Mesothelial cell of epicardium (in vitro differentiated cells): ENCODE measurements around the gene PRPF40B. TPM values are rescaled to one million over a fixed set of nuclear protein-coding genes. Genes with fewer than 3 reads are reported as not detected.
"Not testable (repeated sequence)": the region's sequence is repeated elsewhere in the genome, so short reads cannot be mapped to it uniquely, and the experiment has no call there.

Experiments used
- DNase-seq, 2 experiments: peaks; one replicate each; pipeline ENCODE4 v3.0.0; 2021; ENCODE audit warnings: low spot score in 2 of 2; ENCODE audit not compliant: unreplicated experiment in 2 of 2
- H3K27ac Mint-ChIP-seq: 2 replicates; pipeline ENCODE4 v1.8.0; 2021; ENCODE audit warnings: mixed read lengths
- H3K27me3 Mint-ChIP-seq: 2 replicates; pipeline ENCODE4 v1.8.0; 2021; ENCODE audit warnings: low read depth, mixed read lengths
- H3K36me3 Mint-ChIP-seq: 2 replicates; pipeline ENCODE4 v1.8.0; 2021; ENCODE audit warnings: mixed read lengths
- H3K4me1 Mint-ChIP-seq: 2 replicates; pipeline ENCODE4 v1.8.0; 2021; ENCODE audit warnings: mixed read lengths
- H3K4me3 Mint-ChIP-seq: 2 replicates; pipeline ENCODE4 v1.8.0; 2021; ENCODE audit warnings: mild to moderate bottlenecking, moderate library complexity, mixed read lengths
- H3K9me3 Mint-ChIP-seq: 2 replicates; pipeline ENCODE4 v1.8.0; 2021; ENCODE audit warnings: mixed read lengths
- total RNA-seq: library from RNA; stranded (reverse); gene quantifications from 3 replicates; pipeline ENCODE4 v1.2.1, GENCODE V29; 2021
- TF ChIP-seq, protein P1 (sequence below): fragments of 200-600 bp; sonication (generic); IDR thresholded peaks from one replicate; pipeline ENCODE4 v1.5.0; 2021; ENCODE audit warnings: antibody characterized with exemption; ENCODE audit not compliant: unreplicated experiment

The PRPF40B gene
- total RNA-seq, 1 donor from 2014 or later, result 62.0 TPM

DNA sequence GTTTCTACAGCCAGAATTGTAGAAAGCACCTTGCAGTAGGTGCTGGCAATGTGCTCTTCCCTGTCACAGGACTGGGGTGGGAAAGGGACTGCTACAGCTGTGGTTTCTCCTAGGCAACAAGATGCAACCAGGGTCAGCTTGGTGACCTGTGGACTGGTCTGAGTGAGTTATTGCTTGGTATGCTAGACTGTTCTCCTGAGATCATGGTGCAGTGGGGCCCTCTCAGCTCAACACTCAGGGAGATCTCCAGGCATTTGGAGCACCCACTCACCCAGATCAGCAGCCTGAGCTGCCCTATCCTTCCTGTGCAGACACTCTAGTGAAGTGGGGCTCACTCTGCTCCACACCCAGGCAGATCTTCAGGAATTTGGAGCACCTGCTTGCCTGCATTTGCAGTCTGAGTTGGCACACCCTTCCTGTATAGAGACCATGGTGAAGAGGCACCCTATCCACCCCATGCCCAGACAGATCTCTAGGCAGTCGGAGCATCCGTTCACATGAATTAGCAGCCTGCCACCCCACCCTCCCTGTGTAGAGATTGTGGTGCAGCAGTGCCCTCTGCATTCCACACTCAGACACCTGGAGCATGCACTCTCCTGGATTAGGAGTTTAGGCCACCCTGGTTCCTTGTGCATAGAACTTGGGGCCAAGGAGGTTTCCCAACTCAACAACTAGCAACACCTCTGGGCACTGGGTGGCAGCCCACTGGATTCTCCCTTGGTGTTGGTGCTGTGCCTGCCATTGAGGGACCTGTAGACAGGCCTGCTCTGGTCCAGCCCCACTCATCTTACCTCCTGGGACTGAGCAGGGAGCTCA is 14.1 kb upstream of the PRPF40B start:
- Mint-ChIP-seq H3K9me3 (peaks cover 14% of the 10 kb centered on the region), H3K27me3 (no peaks in the 10 kb centered on the region), H3K36me3 (peaks cover 15% of the 10 kb centered on the region), H3K27ac (no peak overlapping the region), H3K4me1 (peaks cover 8% of the 10 kb centered on the region), H3K4me3 (no peak overlapping the region)
- no peak for DNase-seq
- TF ChIP-seq, protein P1, sequence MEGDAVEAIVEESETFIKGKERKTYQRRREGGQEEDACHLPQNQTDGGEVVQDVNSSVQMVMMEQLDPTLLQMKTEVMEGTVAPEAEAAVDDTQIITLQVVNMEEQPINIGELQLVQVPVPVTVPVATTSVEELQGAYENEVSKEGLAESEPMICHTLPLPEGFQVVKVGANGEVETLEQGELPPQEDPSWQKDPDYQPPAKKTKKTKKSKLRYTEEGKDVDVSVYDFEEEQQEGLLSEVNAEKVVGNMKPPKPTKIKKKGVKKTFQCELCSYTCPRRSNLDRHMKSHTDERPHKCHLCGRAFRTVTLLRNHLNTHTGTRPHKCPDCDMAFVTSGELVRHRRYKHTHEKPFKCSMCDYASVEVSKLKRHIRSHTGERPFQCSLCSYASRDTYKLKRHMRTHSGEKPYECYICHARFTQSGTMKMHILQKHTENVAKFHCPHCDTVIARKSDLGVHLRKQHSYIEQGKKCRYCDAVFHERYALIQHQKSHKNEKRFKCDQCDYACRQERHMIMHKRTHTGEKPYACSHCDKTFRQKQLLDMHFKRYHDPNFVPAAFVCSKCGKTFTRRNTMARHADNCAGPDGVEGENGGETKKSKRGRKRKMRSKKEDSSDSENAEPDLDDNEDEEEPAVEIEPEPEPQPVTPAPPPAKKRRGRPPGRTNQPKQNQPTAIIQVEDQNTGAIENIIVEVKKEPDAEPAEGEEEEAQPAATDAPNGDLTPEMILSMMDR, result no peak

DNA sequence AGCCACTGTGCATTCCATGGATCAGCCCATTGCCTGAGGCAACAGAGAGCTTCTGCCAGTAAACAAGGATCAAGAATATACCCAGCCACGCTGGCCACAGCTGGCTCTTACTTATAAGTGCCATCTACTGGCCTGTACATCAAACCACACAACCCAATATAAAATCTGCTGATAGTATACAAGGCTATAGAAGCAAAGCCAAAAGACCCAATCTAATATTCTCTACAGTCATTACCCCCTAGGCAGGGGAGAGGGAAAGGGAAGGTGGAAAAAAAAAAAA is 13.5 kb upstream of the PRPF40B start:
- H3K27me3 Mint-ChIP-seq, result no peaks in the 10 kb centered on the region
- H3K9me3 Mint-ChIP-seq, result peaks cover 17% of the 10 kb centered on the region

DNA sequence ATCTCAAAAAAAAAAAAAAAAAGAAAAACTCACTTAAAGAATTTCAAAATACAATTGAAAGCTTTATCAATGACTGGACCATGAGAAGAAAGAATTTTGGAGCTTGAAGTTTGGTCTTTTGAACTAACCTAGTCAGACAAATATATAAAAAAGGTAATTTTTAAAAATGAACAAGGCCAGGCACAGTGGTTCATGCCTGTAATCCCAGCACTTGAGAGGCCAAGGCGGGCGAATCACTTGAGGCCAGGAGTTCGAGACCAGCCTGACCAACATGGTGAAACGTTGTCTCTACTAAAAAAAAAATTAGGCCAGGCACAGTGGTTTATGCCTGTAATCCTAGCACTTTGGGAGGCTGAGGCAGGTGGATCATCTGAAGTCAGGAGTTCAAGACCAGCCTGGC is 12.6 kb upstream of the PRPF40B start:
- H3K4me3 Mint-ChIP-seq, H3K27me3 Mint-ChIP-seq, H3K27ac Mint-ChIP-seq, DNase-seq, H3K4me1 Mint-ChIP-seq: not testable (repeated sequence)
- peaks cover 15% of the 10 kb centered on the region for H3K36me3 Mint-ChIP-seq
- H3K9me3 Mint-ChIP-seq, result peaks cover 20% of the 10 kb centered on the region

More for the DNA sequence above, 13.5 kb upstream of the PRPF40B start:
- Mint-ChIP-seq H3K4me3 (no peak overlapping the region), H3K4me1 (peaks cover 8% of the 10 kb centered on the region), H3K36me3 (peaks cover 15% of the 10 kb centered on the region), H3K27ac (no peak overlapping the region)
- DNase-seq, result no peak
- TF ChIP-seq, protein P1, result no peak

- Mint-ChIP-seq H3K36me3 (peaks cover 14% of the 10 kb centered on the region), H3K4me3 (no peak overlapping the region), H3K9me3 (peaks cover 20% of the 10 kb centered on the region), H3K4me1 (no peaks in the 10 kb centered on the region), H3K27ac (no peak overlapping the region), H3K27me3 (no peaks in the 10 kb centered on the region)
- TF ChIP-seq, protein P1, result no peak
- DNase-seq, result no peak
Measured at GRCh38 chr12:49612210-49612609, 11.2 kb upstream of the PRPF40B start.

DNA sequence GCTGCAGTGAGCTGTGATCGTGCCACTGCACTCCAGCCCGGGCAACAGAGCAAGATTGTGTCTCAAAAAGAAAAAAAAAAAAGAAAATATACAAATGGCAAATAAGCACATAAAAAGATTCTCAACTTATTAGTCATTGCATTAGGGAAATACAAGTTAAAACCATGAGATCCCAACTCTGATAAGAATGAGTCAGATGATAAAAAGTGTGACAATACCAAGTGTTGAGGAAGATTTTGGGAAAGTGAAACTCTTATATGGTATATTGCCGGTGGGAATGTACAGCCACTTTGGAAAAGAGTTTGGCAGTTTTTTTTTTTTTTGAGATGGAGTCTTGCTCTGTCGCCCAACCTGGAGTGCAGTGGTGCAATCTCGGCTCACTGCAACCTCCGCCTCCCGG is 7.6 kb upstream of the PRPF40B start:
- no peak for DNase-seq
- Mint-ChIP-seq H3K27me3 (no peaks in the 10 kb centered on the region), H3K4me1 (peaks cover 15% of the 10 kb centered on the region), H3K36me3 (peaks cover 5% of the 10 kb centered on the region), H3K4me3 (no peak overlapping the region), H3K27ac (no peak overlapping the region), H3K9me3 (peaks cover 14% of the 10 kb centered on the region)
- TF ChIP-seq, protein P1, result no peak

GRCh38 chr12:49616533-49617219 is 6.7 kb upstream of the PRPF40B start:
- H3K9me3 Mint-ChIP-seq, result peaks cover 14% of the 10 kb centered on the region
- no peak overlapping the region for H3K4me3 Mint-ChIP-seq
- peaks cover 23% of the 10 kb centered on the region for H3K4me1 Mint-ChIP-seq
- no peaks in the 10 kb centered on the region for H3K27me3 Mint-ChIP-seq
- no peak overlapping the region for H3K27ac Mint-ChIP-seq
- peaks cover 5% of the 10 kb centered on the region for H3K36me3 Mint-ChIP-seq
- DNase-seq, result no peak
- TF ChIP-seq, protein P1, result no peak
